AML-193 (cell line): ENCODE data around the gene SPRED2.

Source experiments
- DNase-seq, 2 experiments: peaks; one replicate each; lab custom pipeline; 2025; lab: John Stamatoyannopoulos, UW

The SPRED2 gene

GRCh38 chr2:65413106-65413505 lies 19.3 kb downstream of the SPRED2 start:
- DNase-seq: no peak

DNA sequence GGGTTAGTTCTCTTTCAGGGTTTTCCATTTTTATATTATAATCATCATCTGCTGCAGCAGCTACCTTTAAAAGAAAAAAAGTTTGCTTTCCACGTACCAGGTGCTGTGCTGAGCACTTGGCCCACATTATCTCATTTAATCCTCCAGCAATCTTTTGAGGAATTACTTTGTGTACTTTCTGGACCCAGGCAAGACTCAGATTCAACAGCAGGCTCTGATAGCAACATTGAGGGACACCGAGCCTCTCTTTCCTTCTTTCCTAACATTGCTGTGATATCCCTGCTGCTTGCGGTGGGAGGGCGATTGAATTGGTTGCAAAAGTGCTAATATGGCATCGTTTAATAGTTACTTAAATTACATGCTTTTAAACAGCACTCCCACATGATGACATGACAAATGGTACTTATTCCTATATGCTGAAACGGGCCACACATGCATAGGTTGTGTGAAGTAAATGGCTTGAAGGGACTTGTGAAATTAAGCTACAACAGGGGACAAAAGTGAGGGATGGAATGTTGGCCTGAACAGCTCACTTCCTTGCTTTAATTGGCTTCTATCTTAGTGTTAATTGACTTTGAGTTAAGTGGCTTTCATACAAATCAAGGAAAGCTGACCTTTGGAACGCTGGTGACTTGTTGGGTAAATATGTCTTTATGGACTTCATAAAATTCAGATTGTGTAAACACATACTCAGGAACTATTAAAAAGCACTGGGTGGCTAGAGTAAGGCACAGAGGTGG lies 21.2 kb downstream of the SPRED2 start:
- DNase-seq: no peak

DNA sequence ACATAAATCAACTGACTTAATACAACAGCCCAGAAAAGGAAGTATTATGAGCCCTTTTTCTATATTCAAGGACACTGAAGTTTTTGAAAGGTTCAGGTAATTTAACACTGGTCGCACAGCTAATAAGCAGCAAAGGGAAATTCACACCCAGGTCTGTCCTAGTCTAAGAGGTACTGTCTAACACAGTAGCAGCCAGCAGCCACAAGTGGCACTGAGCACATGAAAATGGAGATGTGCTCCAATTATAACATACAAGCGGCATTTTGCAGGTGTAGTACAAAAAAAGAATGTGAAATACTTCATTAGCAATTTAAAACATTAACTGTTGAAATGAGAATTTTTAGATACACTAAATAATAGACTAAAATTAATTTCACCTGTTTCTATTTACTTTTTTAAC lies 23.4 kb downstream of the SPRED2 start:
- DNase-seq: no peak

GRCh38 chr2:65407240-65407639 lies 25.2 kb downstream of the SPRED2 start:
- DNase-seq: no peak

GRCh38 chr2:65404988-65405697 lies 27.3 kb downstream of the SPRED2 start:
- DNase-seq: no peak

DNA sequence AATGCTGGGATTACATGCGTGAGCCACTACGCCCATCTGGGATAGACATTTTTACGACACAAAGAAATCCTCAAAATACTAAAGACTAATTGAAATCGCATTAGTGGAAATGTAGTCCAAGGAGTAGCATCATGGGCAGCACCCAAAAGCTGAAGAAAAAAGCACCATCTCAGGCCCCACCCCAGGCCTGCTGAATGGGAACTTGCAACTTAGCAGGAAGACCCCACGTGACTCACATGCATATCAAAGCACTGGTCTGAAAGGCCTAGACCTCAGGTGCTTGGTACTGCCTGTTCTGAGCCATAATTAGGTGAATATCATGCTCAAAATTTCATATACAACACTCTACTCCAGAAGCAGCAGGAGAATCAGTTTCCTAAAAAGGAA lies 28.9 kb downstream of the SPRED2 start:
- DNase-seq: no peak

DNA sequence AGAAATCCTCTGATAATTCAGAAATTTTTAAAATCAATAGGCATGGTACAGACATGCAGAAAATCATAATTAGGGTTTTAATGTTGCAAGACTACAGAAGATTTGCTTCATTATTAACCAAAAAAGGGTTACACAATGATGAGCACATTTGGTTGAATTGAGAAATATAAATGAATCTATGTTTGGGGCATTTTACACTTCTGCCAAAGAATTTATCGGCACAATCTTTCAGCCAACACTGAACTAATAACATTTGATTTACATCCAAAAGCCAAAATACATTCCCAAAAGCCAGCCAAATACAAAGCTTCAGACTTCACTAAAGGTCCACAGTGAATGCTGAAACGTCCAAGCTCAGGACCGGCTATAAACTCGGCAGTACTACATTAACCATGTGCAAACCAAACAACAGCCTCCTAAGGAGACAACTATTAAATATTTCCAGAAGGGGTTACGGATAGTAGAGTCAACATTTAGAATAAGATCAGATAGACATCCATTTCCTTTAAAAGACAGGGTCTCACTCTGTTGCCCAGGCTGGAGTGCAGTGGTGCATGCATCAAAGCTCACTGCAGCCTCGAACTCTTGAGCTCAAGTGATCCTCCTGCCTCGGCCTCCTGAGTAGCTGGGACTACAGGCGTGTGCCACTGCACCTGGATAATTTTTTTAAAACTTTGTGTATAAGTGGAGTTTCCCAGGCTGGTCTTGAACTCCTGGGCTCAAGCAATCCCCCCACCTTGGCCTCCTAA lies 29.4 kb downstream of the SPRED2 start:
- peak; percentile 56 to 59 for DNase-seq

DNA sequence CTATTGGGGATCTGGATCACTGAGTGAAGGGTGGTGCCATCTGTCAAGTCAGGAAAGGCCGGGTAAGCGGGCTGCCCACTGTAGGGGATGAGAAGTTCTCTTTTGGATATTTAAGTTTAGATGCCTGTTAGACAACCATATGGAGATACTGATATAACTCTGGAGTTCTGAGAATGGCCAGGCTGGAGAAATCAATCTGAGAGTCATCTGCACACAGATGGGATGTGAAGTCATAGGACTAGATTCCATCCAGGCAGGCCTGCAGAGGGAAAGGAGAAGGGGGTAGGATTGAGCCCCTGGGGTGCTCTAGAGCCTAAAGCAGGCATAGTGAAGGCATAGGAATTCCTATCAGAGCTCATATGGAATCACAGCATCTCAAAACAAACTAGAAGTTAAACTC lies 30.1 kb downstream of the SPRED2 start:
- DNase-seq: no peak

- DNase-seq: no peak
These were observed 35.3 kb downstream of the SPRED2 start for GRCh38 chr2:65397122-65397521.

DNA sequence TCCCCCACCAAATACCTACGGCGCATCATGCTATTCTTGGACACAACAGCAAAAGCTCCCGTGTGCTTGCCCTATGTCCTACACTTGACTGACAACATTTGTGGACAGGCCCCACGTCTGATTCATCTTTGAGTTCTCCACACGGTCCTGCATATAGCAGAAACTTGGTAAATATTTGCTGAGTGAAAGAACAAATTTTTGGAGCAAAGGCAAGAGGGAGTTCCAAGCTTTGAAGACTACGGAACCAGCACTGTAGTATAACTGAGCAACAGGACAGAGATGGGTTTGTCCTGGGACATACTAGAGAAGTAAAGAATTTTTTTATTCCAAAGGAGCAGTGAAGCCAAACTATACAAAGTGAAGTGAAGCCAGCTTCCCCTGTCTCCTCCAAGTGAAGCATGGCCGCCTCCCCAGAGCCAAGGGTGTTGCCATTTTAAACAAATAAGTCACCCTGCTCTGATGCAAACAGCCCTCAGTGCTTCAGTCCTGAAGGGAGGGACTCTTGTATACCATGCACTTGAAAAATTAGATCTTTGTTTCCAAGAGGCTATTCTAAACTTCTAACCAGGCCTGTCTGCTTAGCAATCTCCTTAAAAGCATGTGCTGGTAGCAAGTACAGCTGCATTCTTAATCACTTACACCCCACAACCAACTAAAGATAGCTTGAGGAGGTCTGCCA lies 35.9 kb downstream of the SPRED2 start:
- DNase-seq: no peak

DNA sequence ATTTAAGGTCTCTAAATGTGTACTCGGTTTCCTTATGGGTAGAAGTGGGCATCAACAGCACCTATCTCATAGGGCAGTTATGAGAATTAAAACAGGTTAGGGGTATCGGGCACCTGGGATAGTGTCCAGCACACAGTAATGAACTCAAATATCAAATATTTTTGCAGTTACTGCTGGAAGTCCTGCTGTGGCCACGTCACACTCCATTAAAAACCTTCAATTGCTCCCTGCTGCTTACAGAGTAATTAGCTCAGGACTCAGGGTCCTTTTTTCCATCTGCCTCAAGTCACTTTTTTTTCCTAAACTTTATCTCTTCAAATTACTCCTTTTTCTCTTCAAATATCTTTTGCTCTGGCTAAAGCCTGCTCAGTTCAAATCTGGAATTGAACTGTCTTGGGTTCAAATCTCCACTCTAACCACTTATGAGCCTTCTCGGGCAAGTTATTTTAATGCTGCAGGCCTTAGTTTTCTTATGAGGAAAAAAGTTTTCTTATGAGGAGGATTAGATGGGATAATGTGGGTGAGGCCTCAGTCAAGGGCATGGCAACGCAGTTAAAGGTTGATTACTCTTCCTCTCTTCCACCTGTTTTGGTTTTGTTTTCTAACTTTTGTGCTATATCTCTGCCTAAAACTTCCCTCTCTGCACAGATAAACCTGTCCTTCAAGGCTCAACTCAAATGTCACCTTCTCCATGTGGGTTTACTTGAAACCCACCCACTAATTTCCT lies 36.6 kb downstream of the SPRED2 start:
- no peak for DNase-seq

DNA sequence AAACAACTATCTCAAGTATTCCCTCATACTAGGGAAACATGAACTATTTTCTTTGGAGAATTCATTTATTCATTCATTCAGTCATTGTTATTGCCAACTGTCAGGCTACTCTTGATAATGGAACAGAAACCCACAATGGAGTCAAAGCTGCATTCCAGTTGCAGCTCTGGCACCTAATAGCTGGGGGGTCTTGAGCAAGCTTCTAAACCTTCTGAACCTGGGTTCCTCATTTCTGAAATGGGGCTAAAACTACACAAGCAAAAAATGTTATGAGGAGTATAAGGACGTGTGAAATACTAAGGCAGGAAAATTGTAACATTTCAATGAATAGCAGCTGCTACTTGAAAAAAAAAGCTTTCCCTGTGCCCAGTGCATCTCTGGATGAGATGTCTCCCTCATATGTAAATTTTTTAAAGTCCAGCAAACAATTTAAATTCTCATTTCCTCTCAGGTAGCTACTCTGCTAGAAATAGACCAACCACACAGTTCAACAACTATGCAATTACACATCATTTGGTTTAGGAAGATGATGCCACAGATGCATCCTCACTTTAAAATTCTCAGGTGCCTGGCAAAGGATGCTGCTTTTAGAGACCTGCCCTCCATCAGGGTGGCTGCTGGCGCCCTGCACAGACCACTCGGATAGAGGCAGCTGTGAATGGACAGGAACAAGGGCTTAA lies 38.5 kb downstream of the SPRED2 start:
- peak in 1 of 2 experiments; percentile 21 for DNase-seq

DNA sequence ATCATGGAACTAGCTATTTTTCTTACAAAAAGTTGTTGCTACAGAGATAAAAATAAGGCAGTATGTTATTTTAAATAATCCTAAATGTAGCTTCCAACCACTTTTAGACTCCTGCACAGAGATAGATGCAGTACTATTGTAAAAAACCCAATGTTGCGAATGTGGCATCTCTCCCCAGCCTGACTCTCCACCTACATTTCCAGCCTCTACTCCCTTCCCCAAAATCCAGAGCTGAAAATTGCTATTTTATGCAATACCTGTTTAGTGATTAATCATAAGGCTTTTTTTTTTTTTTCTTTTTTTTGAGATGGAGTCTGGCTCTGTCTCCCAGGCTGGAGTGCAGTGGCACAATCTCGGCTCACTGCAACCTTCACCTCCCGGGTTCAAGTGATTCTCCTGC lies 39.4 kb downstream of the SPRED2 start:
- no peak for DNase-seq

DNA sequence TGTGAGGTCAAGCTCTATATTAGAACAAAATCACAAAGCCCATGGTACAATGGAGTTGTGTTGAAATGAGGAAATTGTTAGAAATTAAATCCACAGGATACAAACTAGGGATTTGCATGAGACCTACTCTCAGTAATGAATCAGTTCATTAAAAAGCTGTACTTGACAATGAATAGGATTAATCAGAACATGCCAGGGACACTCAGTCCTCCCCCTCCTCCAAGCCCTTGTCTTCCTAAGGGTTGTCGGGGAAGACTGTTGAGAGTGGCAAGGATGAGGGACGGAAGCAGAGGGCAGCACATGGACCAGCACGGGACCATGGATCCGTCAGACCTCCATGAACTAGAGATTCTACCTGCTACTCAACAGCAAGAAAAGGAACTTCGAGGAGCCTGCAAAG lies 39.8 kb downstream of the SPRED2 start:
- DNase-seq: no peak

GRCh38 chr2:65390134-65390533 lies 42.3 kb downstream of the SPRED2 start:
- DNase-seq: no peak

DNA sequence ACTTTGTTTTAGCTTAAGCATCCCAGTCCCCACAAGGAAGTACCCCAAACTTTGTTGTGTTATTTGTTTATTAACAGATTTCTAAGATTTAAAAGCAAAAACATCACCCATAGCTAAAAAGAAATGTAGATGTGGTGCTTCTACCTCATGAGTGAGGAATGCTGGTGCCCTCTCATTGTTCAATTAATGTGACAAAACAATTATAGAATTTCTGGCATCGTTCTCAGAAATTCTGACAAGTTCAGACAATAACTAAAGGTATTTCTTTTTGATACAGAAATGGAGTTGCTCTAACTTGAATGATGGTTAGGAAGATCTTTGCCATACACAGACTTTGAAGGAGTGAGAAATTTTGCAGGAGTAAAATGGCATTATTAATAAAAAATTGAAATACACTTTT lies 42.9 kb downstream of the SPRED2 start:
- DNase-seq: no peak

- DNase-seq: no peak
These were observed 43.6 kb downstream of the SPRED2 start for GRCh38 chr2:65388596-65389390.

DNA sequence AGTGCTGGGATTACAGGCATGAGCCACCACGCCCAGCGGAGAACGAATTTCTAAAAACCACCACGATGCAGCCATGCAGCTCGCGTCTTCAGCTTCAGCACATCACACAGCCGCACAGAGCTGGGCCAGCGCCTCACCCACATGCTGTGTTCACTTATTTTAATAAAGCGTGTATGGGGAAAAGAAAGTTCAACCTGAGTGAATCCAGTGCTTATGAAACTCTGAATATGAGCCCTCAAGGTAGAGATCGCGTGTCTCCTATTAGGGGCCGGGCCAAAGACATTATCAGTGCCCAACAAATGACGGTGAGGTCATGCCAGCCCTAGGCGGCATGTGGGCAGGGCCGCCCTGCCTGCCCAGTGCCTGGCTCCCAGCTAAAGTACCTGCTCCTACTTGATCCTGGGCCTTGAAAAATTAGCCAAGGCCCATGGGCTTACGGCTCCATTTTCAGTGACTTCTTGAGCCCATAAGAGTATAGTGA lies 44.3 kb downstream of the SPRED2 start:
- no peak for DNase-seq

DNA sequence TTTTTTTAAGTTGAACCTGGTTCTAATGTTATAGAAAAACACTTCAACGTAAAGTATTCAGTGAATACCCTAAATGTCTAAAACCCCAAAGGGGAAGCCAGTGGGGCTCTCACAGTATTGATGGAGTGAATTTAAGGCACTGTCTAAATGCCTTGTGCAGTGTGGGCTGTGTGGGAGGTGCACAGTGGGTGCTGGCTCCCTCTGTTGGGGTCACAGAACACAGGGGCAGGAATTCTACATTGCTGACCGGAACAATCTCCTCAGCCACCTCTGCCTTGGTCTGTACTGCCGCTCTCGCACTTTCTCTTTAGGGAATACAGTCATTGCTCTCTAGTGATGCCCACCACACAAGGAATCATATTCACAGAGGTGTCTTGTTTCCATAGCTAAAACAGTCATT lies 45.4 kb downstream of the SPRED2 start:
- DNase-seq: no peak

- DNase-seq: no peak
These were observed 46.1 kb downstream of the SPRED2 start for GRCh38 chr2:65386344-65386743.
